Spleen (tissue), 3 donors: ENCODE results near the gene OR2B2.

Experiments used
- POLR2A ChIP-seq, 3 donors: fragments of 450-650 bp; IDR thresholded peaks; one replicate each; pipeline ENCODE4 v1.5.1; 2017; ENCODE audit warnings: antibody characterized with exemption in 3 of 3, mild to moderate bottlenecking in 1 of 3
- POLR2AphosphoS5 ChIP-seq, 3 donors: sonication (generic); formaldehyde crosslinking; IDR thresholded peaks; one replicate each; pipeline ENCODE4 v1.5.1; 2017; ENCODE audit warnings: antibody characterized with exemption in 3 of 3

GRCh38 chr6:27867051-27867944 lies 44.9 kb downstream of the OR2B2 start:
- TF ChIP-seq POLR2A (IDR thresholded peaks at IDR 0.05) = peak; percentile 62 to 93 (median 79)
- peak; percentile 94 to 98 (median 97) for TF ChIP-seq POLR2AphosphoS5 (IDR thresholded peaks at IDR 0.05)
